Gastrocnemius medialis (tissue), 4 donors: ENCODE results near the gene ATP6V0E2.

ENCODE experiments used
- POLR2A ChIP-seq, 2 donors: fragments of 450-650 bp; IDR thresholded peaks; one replicate each; pipeline ENCODE4 v1.6.1; 2017; ENCODE audit warnings: antibody characterized with exemption in 2 of 2, mild to moderate bottlenecking in 2 of 2, moderate library complexity in 2 of 2
- TF ChIP-seq, protein P1 (sequence below), 5 experiments: fragments of 450-650 bp in 3 of 5; fragments of 200-600 bp in 2 of 5; sonication (generic) in 2 of 5; IDR thresholded peaks in 4 of 5; conservative IDR thresholded peaks in 1 of 5; 1 replicate in 4 of 5; 2 replicates in 1 of 5; pipeline ENCODE4 v1.5.1; 2016 to 2019; ENCODE audit warnings: antibody characterized with exemption in 5 of 5, mild to moderate bottlenecking in 3 of 5, moderate library complexity in 3 of 5

DNA sequence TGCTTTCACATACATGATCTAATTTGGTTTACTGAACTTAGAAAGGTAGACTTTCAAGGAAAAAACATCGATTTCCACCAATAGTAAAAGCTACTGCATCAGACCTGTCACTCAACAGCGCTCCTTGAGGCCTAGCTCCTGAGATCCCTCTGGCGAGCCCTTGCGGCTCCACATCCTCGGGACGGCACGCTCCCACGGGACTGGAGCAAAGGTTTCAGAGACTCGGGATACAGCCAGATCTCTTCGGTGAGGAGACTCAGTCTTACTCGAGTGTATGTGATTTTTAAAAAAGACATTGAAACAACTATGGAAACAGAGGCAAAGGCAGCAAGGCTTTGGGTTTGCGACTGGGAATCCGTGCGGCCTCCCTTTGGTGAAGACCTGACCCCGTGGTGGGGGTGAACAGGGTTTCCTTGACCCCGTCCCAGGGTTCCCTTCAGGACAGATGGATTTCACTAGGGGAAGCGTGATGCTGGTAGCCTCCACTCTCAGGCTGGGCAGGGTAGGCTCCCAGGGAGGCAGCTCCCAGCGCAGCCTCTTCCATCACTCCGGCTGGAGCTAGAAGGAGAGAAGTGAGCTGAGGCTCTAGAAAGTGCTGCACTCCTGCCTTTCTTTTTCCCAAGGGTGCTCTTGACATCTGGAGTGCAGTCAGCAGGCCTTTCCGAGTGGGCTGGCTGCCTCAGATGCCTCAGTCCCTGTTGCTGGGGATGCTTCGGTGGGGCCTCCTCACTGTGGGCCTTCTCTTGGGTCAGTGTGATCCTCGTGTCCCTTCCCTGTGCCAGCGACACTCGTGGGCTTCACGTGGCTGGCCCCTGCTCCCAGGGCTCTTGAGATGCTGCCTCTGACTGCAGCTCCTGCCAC is 5.8 kb upstream of the ATP6V0E2 start:
- TF ChIP-seq, protein P1, sequence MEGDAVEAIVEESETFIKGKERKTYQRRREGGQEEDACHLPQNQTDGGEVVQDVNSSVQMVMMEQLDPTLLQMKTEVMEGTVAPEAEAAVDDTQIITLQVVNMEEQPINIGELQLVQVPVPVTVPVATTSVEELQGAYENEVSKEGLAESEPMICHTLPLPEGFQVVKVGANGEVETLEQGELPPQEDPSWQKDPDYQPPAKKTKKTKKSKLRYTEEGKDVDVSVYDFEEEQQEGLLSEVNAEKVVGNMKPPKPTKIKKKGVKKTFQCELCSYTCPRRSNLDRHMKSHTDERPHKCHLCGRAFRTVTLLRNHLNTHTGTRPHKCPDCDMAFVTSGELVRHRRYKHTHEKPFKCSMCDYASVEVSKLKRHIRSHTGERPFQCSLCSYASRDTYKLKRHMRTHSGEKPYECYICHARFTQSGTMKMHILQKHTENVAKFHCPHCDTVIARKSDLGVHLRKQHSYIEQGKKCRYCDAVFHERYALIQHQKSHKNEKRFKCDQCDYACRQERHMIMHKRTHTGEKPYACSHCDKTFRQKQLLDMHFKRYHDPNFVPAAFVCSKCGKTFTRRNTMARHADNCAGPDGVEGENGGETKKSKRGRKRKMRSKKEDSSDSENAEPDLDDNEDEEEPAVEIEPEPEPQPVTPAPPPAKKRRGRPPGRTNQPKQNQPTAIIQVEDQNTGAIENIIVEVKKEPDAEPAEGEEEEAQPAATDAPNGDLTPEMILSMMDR (IDR thresholded peaks at IDR 0.05 in 4 of 5, conservative IDR thresholded peaks at IDR 0.05 in 1 of 5): no peak
- no peak for TF ChIP-seq POLR2A (IDR thresholded peaks at IDR 0.05)
